ENCODE data around the gene ARF1. TPM values are rescaled to one million over a fixed set of nuclear protein-coding genes. Genes with fewer than 3 reads are reported as not detected.

Gene ARF1
- polyA plus RNA-seq, 3 donors, result 580 to 789 (median 603) TPM

- Histone ChIP-seq H3K4me3 (replicated peaks in 1 of 3; ENCODE audit: low read depth in 2 of 3, low read length in 3 of 3) (no peak overlapping the region), H3K4me2 (replicated peaks; ENCODE audit: extremely low read depth, low read length, poor library complexity, severe bottlenecking) (no peak overlapping the region), H3K79me2 (ENCODE audit: insufficient read depth, low read length) (peaks cover 100% of the 10 kb centered on the region), H3K4me1 (ENCODE audit: control insufficient read depth in 1 of 2, insufficient read depth in 2 of 2, low read length in 2 of 2) (peaks cover 26 to 42% of the 10 kb centered on the region in 2 donors), H2AFZ (ENCODE audit: insufficient read depth, low read depth, low read length, poor library complexity, severe bottlenecking) (no peak overlapping the region), H3K9ac (ENCODE audit: insufficient read depth, low read length, poor library complexity, severe bottlenecking) (no peak overlapping the region), H3K9me3 (replicated peaks in 1 of 2; ENCODE audit: control insufficient read depth in 1 of 2, insufficient read depth in 1 of 2, low read length in 2 of 2) (peaks cover 9 to 15% of the 10 kb centered on the region in 2 donors), H3K27ac (ENCODE audit: low read depth in 1 of 2, low read length in 2 of 2) (peak overlapping the region in 1 of 2 donors; percentile 63), H3K27me3 (ENCODE audit: control insufficient read depth in 2 of 2, insufficient read depth in 2 of 2, low read length in 2 of 2) (no peaks in the 10 kb centered on the region), H4K20me1 (ENCODE audit: insufficient read depth, low read length) (peaks cover 100% of the 10 kb centered on the region), H3K36me3 (replicated peaks in 1 of 2; ENCODE audit: control insufficient read depth in 1 of 2, insufficient read depth in 2 of 2, low read length in 2 of 2) (peaks cover 34 to 82% of the 10 kb centered on the region in 2 donors)
- no peak overlapping the region for H3K4me3 Mint-ChIP-seq
- peaks cover 0 to 3% (median 0%) of the 10 kb centered on the region in 3 donors for H3K27me3 Mint-ChIP-seq (ENCODE audit: low read depth in 3 of 3)
- no peak for TF ChIP-seq CTCF (IDR thresholded peaks at IDR 0.05)
- 100% methylated on average over 2 of the region's 13 CpGs for WGBS (ENCODE audit: insufficient coverage)
- H3K27ac Mint-ChIP-seq, result peak overlapping the region in 5 of 7 donors; percentile 2 to 73 (median 26)
- peaks cover 5 to 16% (median 10%) of the 10 kb centered on the region in 7 donors for H3K9me3 Mint-ChIP-seq
- no peak for DNase-seq
- intact Hi-C loops (cut with micrococcal nuclease), result no loop called here
- H3K36me3 Mint-ChIP-seq, result peaks cover 58 to 85% of the 10 kb centered on the region in 2 donors
- peaks cover 48% of the 10 kb centered on the region for H3K4me1 Mint-ChIP-seq
Measured at GRCh38 chr1:228094432-228095016, 12.0 kb downstream of the ARF1 start.

GRCh38 chr1:228095161-228095560, 12.7 kb downstream of the ARF1 start:
- Histone ChIP-seq H3K4me1 (ENCODE audit: control insufficient read depth in 1 of 2, insufficient read depth in 2 of 2, low read length in 2 of 2) (peaks cover 19 to 42% of the 10 kb centered on the region in 2 donors), H4K20me1 (ENCODE audit: insufficient read depth, low read length) (peaks cover 100% of the 10 kb centered on the region), H3K27me3 (ENCODE audit: control insufficient read depth in 2 of 2, insufficient read depth in 2 of 2, low read length in 2 of 2) (no peaks in the 10 kb centered on the region), H3K9ac (ENCODE audit: insufficient read depth, low read length, poor library complexity, severe bottlenecking) (no peak overlapping the region), H3K79me2 (ENCODE audit: insufficient read depth, low read length) (peaks cover 98% of the 10 kb centered on the region), H3K4me3 (replicated peaks in 1 of 3; ENCODE audit: low read depth in 2 of 3, low read length in 3 of 3) (no peak overlapping the region), H3K36me3 (replicated peaks in 1 of 2; ENCODE audit: control insufficient read depth in 1 of 2, insufficient read depth in 2 of 2, low read length in 2 of 2) (peaks cover 40 to 89% of the 10 kb centered on the region in 2 donors), H3K4me2 (replicated peaks; ENCODE audit: extremely low read depth, low read length, poor library complexity, severe bottlenecking) (no peak overlapping the region), H3K27ac (ENCODE audit: low read depth in 1 of 2, low read length in 2 of 2) (peak overlapping the region in 1 of 2 donors; percentile 63), H3K9me3 (replicated peaks in 1 of 2; ENCODE audit: control insufficient read depth in 1 of 2, insufficient read depth in 1 of 2, low read length in 2 of 2) (peaks cover 9 to 15% of the 10 kb centered on the region in 2 donors), H2AFZ (ENCODE audit: insufficient read depth, low read depth, low read length, poor library complexity, severe bottlenecking) (no peak overlapping the region)
- H3K4me1 Mint-ChIP-seq, result peaks cover 43% of the 10 kb centered on the region
- WGBS (ENCODE audit: insufficient coverage), result 100% methylated on average over 2 of the region's 4 CpGs
- peak overlapping the region in 4 of 7 donors; percentile 2 to 26 (median 7) for H3K27ac Mint-ChIP-seq
- DNase-seq, result no peak
- H3K9me3 Mint-ChIP-seq, result peaks cover 5 to 16% (median 10%) of the 10 kb centered on the region in 7 donors
- intact Hi-C loops (cut with micrococcal nuclease), result no loop called here
- peaks cover 0 to 3% (median 0%) of the 10 kb centered on the region in 3 donors for H3K27me3 Mint-ChIP-seq (ENCODE audit: low read depth in 3 of 3)
- TF ChIP-seq CTCF (IDR thresholded peaks at IDR 0.05), result no peak
- H3K4me3 Mint-ChIP-seq, result no peak overlapping the region
- peaks cover 62 to 87% of the 10 kb centered on the region in 2 donors for H3K36me3 Mint-ChIP-seq

Measured in CD14-positive monocyte (primary cell).